H1 (cell line): ENCODE results near the gene CHN2. TPM values are rescaled to one million over a fixed set of nuclear protein-coding genes. Genes with fewer than 3 reads are reported as not detected.

Source experiments
- CTCF ChIA-PET: fragments of 300-600 bp; sonication (Branson Sonifier 250); formaldehyde crosslinking; loops from one replicate; lab custom pipeline; 2021; ENCODE audit not compliant: partially characterized antibody; lab: Charles Lee
- POLR2A ChIA-PET: fragments of 300-600 bp; sonication (Branson Sonifier 250); formaldehyde crosslinking; loops from one replicate; lab custom pipeline; 2021; ENCODE audit warnings: inconsistent platforms; ENCODE audit not compliant: partially characterized antibody; lab: Charles Lee
- DNase-seq, 2 experiments: peaks; one replicate each; pipeline versions ENCODE4 v3.0.0 to v3.0.0-alpha.2; 2010 to 2022; ENCODE audit warnings: low spot score in 2 of 2, low read depth in 1 of 2, mixed read lengths in 1 of 2
- FAIRE-seq: peaks from 2 replicates; lab custom pipeline; 2011; peaks lifted over from hg19 to GRCh38; lab: Jason Lieb, UNC
- H2AFZ ChIP-seq: 2 replicates; pipeline ENCODE4 v1.8.1; 2012; ENCODE audit warnings: low read length, inconsistent platforms
- H2AK5ac ChIP-seq: 2 replicates; pipeline ENCODE4 v1.6.1; 2013; ENCODE audit warnings: low read depth, low read length
- H2BK120ac ChIP-seq: replicated peaks from 2 replicates; pipeline ENCODE3; 2013; ENCODE audit warnings: low read depth, low read length, inconsistent platforms
- H2BK12ac ChIP-seq: 2 replicates; pipeline ENCODE4 v1.6.1; 2013; ENCODE audit warnings: low read depth, low read length
- H2BK15ac ChIP-seq: 2 replicates; pipeline ENCODE4 v1.6.1; 2013; ENCODE audit warnings: low read length
- H2BK20ac ChIP-seq: 2 replicates; pipeline ENCODE4 v1.6.1; 2013; ENCODE audit warnings: low read length
- H2BK5ac ChIP-seq: 2 replicates; pipeline ENCODE4 v1.6.1; 2013; ENCODE audit warnings: low read depth, low read length
- H3K14ac ChIP-seq: 2 replicates; pipeline ENCODE4 v1.6.1; 2013; ENCODE audit warnings: inconsistent platforms; ENCODE audit not compliant: insufficient read length
- H3K18ac ChIP-seq: 2 replicates; pipeline ENCODE4 v1.6.1; 2013; ENCODE audit warnings: low read length; ENCODE audit errors: extremely low read depth
- H3K23ac ChIP-seq: 2 replicates; pipeline ENCODE4 v1.6.1; 2013; ENCODE audit warnings: inconsistent platforms; ENCODE audit not compliant: insufficient read length
- H3K23me2 ChIP-seq: 2 replicates; pipeline ENCODE4 v1.6.1; 2013; ENCODE audit warnings: low read depth, low read length
- H3K27ac ChIP-seq: 2 replicates; pipeline ENCODE4 v1.6.1; 2011; ENCODE audit warnings: low read depth, low read length, inconsistent platforms
- H3K27me3 ChIP-seq, 4 experiments: replicated peaks in 1 of 4; 1 replicate in 1 of 4; 2 replicates in 3 of 4; pipeline versions ENCODE4 v1.6.1 to v1.8.1; 2011 to 2013; ENCODE audit warnings: low read length in 3 of 4, mild to moderate bottlenecking in 3 of 4, inconsistent platforms in 2 of 4, mixed read lengths in 2 of 4, moderate library complexity in 1 of 4; ENCODE audit not compliant: control insufficient read depth in 3 of 4, insufficient read depth in 3 of 4; ENCODE audit errors: extremely low read depth in 1 of 4
- H3K36me3 ChIP-seq, 4 experiments: 2 replicates each; pipeline versions ENCODE4 v1.6.1 to v1.8.1; 2011 to 2013; ENCODE audit warnings: mild to moderate bottlenecking in 4 of 4, low read length in 3 of 4, moderate library complexity in 2 of 4, control low read depth in 1 of 4, inconsistent platforms in 1 of 4; ENCODE audit not compliant: insufficient read depth in 4 of 4, control insufficient read depth in 2 of 4
- H3K4ac ChIP-seq: replicated peaks from 2 replicates; pipeline ENCODE3; 2013; ENCODE audit warnings: low read length, low read depth, mixed read lengths, inconsistent platforms; ENCODE audit not compliant: insufficient read length
- H3K4me1 ChIP-seq, 4 experiments: replicated peaks in 1 of 4; 1 replicate in 1 of 4; 2 replicates in 3 of 4; pipeline versions ENCODE4 v1.6.1 to v1.8.1; 2011 to 2013; ENCODE audit warnings: low read length in 3 of 4, inconsistent platforms in 2 of 4, mixed read lengths in 1 of 4; ENCODE audit not compliant: insufficient read depth in 4 of 4, control insufficient read depth in 3 of 4
- H3K4me2 ChIP-seq, 2 experiments: 2 replicates each; pipeline versions ENCODE4 v1.6.1 to v1.8.1; 2011 to 2013; ENCODE audit warnings: low read depth in 2 of 2, low read length in 2 of 2, control low read depth in 1 of 2, inconsistent platforms in 1 of 2, mild to moderate bottlenecking in 1 of 2; ENCODE audit not compliant: insufficient read depth in 1 of 2
- H3K4me3 ChIP-seq, 4 experiments: fragments of 200-600, 300-600 bp in 1 of 4; sonication (generic), shearing (Covaris generic), sonication (Bioruptor Twin) in 1 of 4; 2 replicates each; pipeline versions ENCODE4 v1.5.1 to v1.8.1; 2011 to 2016; ENCODE audit warnings: low read length in 4 of 4, low read depth in 3 of 4, control low read depth in 2 of 4, inconsistent platforms in 2 of 4, mild to moderate bottlenecking in 2 of 4, mixed read lengths in 1 of 4, moderate library complexity in 1 of 4; ENCODE audit not compliant: insufficient read depth in 2 of 4; ENCODE audit errors: extremely low read depth in 1 of 4
- H3K56ac ChIP-seq: replicated peaks from 2 replicates; pipeline ENCODE3; 2013; ENCODE audit warnings: low read depth, mild to moderate bottlenecking, mixed read lengths, low read length, inconsistent platforms; ENCODE audit not compliant: insufficient read length
- H3K79me1 ChIP-seq: 2 replicates; pipeline ENCODE4 v1.6.1; 2013; ENCODE audit warnings: low read depth, low read length, control low read depth
- H3K79me2 ChIP-seq, 2 experiments: 2 replicates each; pipeline versions ENCODE4 v1.6.1 to v1.8.1; 2012 to 2013; ENCODE audit warnings: low read length in 2 of 2, mild to moderate bottlenecking in 2 of 2, inconsistent platforms in 1 of 2; ENCODE audit not compliant: insufficient read depth in 2 of 2, control insufficient read depth in 1 of 2
- H3K9ac ChIP-seq, 4 experiments: replicated peaks in 1 of 4; 1 replicate in 1 of 4; 2 replicates in 3 of 4; pipeline versions ENCODE4 v1.6.1 to v1.8.1; 2011 to 2013; ENCODE audit warnings: low read depth in 3 of 4, low read length in 3 of 4, control low read depth in 2 of 4, mild to moderate bottlenecking in 2 of 4, moderate library complexity in 2 of 4, inconsistent platforms in 1 of 4; ENCODE audit errors: extremely low read depth in 1 of 4
- H3K9me3 ChIP-seq, 2 experiments: 2 replicates each; pipeline versions ENCODE4 v1.6.1 to v1.8.1; 2012 to 2013; ENCODE audit warnings: mild to moderate bottlenecking in 2 of 2, moderate library complexity in 2 of 2, control low read depth in 1 of 2, inconsistent platforms in 1 of 2, low read depth in 1 of 2, low read length in 1 of 2, mixed read lengths in 1 of 2; ENCODE audit not compliant: insufficient read depth in 2 of 2
- H4K20me1 ChIP-seq, 2 experiments: replicated peaks in 1 of 2; 2 replicates each; pipeline versions ENCODE3 to v1.8.1; 2011 to 2013; ENCODE audit warnings: inconsistent platforms in 2 of 2, low read length in 2 of 2, mild to moderate bottlenecking in 1 of 2; ENCODE audit not compliant: insufficient read depth in 2 of 2, control insufficient read depth in 1 of 2
- H4K5ac ChIP-seq: 2 replicates; pipeline ENCODE4 v1.6.1; 2013; ENCODE audit warnings: low read length, low read depth, mixed read lengths, inconsistent platforms; ENCODE audit not compliant: insufficient read length
- H4K8ac ChIP-seq: 2 replicates; pipeline ENCODE4 v1.8.0; 2013; ENCODE audit warnings: mild to moderate bottlenecking, moderate library complexity, low read length, inconsistent platforms; ENCODE audit not compliant: insufficient read depth; ENCODE audit errors: extremely low read depth
- H4K91ac ChIP-seq: replicated peaks from 2 replicates; pipeline ENCODE3; 2013; ENCODE audit warnings: low read length, mixed read lengths, inconsistent platforms; ENCODE audit not compliant: insufficient read length
- BRCA1 ChIP-seq: IDR thresholded peaks from 2 replicates; pipeline ENCODE4 v1.6.1; 2012; ENCODE audit warnings: low read depth, low read length, improper control_type of control experiment
- CTBP2 ChIP-seq: IDR thresholded peaks from 2 replicates; pipeline ENCODE4 v1.7.0; 2011; ENCODE audit warnings: borderline replicate concordance, mild to moderate bottlenecking, moderate library complexity, mixed read lengths, low read length; ENCODE audit not compliant: insufficient read depth, insufficient read length
- NANOG ChIP-seq: IDR thresholded peaks from 2 replicates; pipeline ENCODE4 v1.6.1; 2011; ENCODE audit warnings: low read length, low read depth, mild to moderate bottlenecking, inconsistent platforms; ENCODE audit not compliant: insufficient read depth, poor library complexity, severe bottlenecking
- POLR2A ChIP-seq, 2 experiments: IDR thresholded peaks; 1 replicate in 1 of 2; 2 replicates in 1 of 2; pipeline ENCODE4 v1.6.1; 2011; ENCODE audit warnings: low read depth in 2 of 2, low read length in 2 of 2, mild to moderate bottlenecking in 2 of 2; ENCODE audit errors: control extremely low read depth in 1 of 2
- SIRT6 ChIP-seq: IDR thresholded peaks from one replicate; pipeline ENCODE4 v1.7.1; 2012; ENCODE audit warnings: low read length, inconsistent platforms
- SP2 ChIP-seq: IDR thresholded peaks from 2 replicates; pipeline ENCODE4 v1.6.1; 2012; ENCODE audit warnings: mild to moderate bottlenecking, low read length, inconsistent platforms
- TEAD4 ChIP-seq: IDR thresholded peaks from 2 replicates; pipeline ENCODE4 v1.6.1; 2012; ENCODE audit warnings: low read depth, low read length, inconsistent platforms, mixed read lengths
- WGBS, 2 experiments: shearing (Covaris generic) in 1 of 2; methylation state at CpG; one replicate each; pipeline versions ENCODE4 v1.1.6 to v1.1.7; 2013 to 2015; ENCODE audit warnings: low lambda C conversion rate in 2 of 2, mixed read lengths in 2 of 2, inconsistent platforms in 1 of 2, low coverage in 1 of 2, missing lambda C conversion rate in 1 of 2; ENCODE audit not compliant: insufficient replicate concordance in 2 of 2, insufficient coverage in 1 of 2, insufficient read length in 1 of 2; ENCODE audit errors: extremely low coverage in 1 of 2, missing lambda C conversion rate in 1 of 2; 5-methylcytosine and 5-hydroxymethylcytosine counted together
- polyA plus RNA-seq, 7 experiments: library from polyadenylated mRNA; depleted of rRNA in 3 of 7; stranded (reverse) in 5 of 7; unstranded in 2 of 7; fragments of >200 nt in 5 of 7; fragments of 200-250 nt in 2 of 7; gene quantifications; 1 replicate in 5 of 7; 2 replicates in 1 of 7; 4 replicates in 1 of 7; pipeline versions ENCODE4 v1.2.1 to v1.2.3, GENCODE V29; 2011 to 2013; ENCODE audit warnings: missing spikeins in 2 of 7, mixed read lengths in 2 of 7
- total RNA-seq: library from RNA; stranded (reverse); fragmentation: NEBNext Ultra II Directional; extraction: Animal tissue kit (Norgen Biotek cat#: 25700); gene quantifications from 2 replicates; pipeline ENCODE4 v1.2.1, GENCODE V29; 2021
- TF ChIP-seq, protein P1 (sequence below): IDR thresholded peaks from 2 replicates; pipeline ENCODE4 v1.6.1; 2012; ENCODE audit warnings: inconsistent platforms

Gene CHN2
- total and polyA plus RNA-seq, 2 of the 8 experiments (the other 6 are each of a cell fraction or from before 2014, with no cell fraction given) = 2.9 to 4.8 TPM

DNA sequence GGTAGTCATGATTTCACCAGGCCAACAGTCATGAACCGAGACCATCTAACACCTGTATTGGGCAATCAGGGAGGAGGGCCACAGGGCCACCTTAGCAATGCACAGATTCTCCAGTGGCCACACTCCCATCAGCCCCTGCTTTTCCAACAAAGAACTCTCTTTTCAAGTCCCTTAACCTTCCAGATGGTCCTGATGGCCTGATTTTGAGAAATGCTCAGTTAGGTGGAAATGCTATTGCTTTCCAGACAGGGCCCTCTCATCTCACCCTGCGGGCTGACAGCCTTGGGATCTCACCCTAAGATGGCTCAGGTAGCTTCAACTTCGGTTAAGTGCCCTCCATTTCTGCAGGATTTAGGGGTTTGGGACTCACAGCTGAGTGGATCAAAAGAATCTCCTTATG is 237.1 kb downstream of the CHN2 start:
- Histone ChIP-seq H3K18ac (no peak overlapping the region), H3K79me1 (no peaks in the 10 kb centered on the region), H3K4me3 (no peak overlapping the region), H2BK20ac (no peak overlapping the region), H3K23ac (no peak overlapping the region), H2AK5ac (no peak overlapping the region), H4K91ac (no peak overlapping the region), H3K27ac (no peak overlapping the region), H4K8ac (no peak overlapping the region), H3K23me2 (no peaks in the 10 kb centered on the region), H2AFZ (no peak overlapping the region), H3K79me2 (no peaks in the 10 kb centered on the region), H2BK15ac (no peak overlapping the region), H3K36me3 (no peaks in the 10 kb centered on the region), H3K27me3 (no peaks in the 10 kb centered on the region), H4K5ac (no peak overlapping the region), H3K9me3 (no peaks in the 10 kb centered on the region), H3K4me1 (peaks cover 0 to 2% (median 0%) of the 10 kb centered on the region in 4 experiments; a peak in 1 of 7 replicates), H4K20me1 (no peaks in the 10 kb centered on the region), H2BK120ac (no peak overlapping the region), H3K14ac (no peak overlapping the region), H3K4me2 (no peak overlapping the region), H2BK5ac (no peak overlapping the region), H3K9ac (no peak overlapping the region), H2BK12ac (no peak overlapping the region), H3K4ac (no peak overlapping the region), H3K56ac (no peak overlapping the region)
- CTCF ChIA-PET = interaction anchor here (1.1 to 1.3 kb wide), 2 partner anchors 10 to 510 kb away, joined by 3 to 4 read pairs; no protein-coding TSS in a partner anchor
- POLR2A ChIA-PET = no interaction called here
- WGBS, 2 experiments = 100% methylated on average over 3 of the region's 3 CpGs; no CpG with 5 or more reads in 1 of the 2 experiments
- no peak for TF ChIP-seq POLR2A (IDR thresholded peaks at IDR 0.05; ENCODE audit: control extremely low read depth in 1 of 2, low read depth in 2 of 2, low read length in 2 of 2)
- TF ChIP-seq SIRT6 = no peak
- TF ChIP-seq TEAD4 = no peak
- TF ChIP-seq CTBP2 = no peak
- no peak for TF ChIP-seq SP2
- no peak for TF ChIP-seq NANOG
- TF ChIP-seq BRCA1 = no peak
- TF ChIP-seq, protein P1, sequence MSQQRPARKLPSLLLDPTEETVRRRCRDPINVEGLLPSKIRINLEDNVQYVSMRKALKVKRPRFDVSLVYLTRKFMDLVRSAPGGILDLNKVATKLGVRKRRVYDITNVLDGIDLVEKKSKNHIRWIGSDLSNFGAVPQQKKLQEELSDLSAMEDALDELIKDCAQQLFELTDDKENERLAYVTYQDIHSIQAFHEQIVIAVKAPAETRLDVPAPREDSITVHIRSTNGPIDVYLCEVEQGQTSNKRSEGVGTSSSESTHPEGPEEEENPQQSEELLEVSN = no peak
- DNase-seq = no peak
- no peak for FAIRE-seq
